Osteocyte (in vitro differentiated cells): ENCODE data around the gene DEFB110. TPM values are rescaled to one million over a fixed set of nuclear protein-coding genes. Genes with fewer than 3 reads are reported as not detected.
A peak's percentile ranks its signal among the peaks of the same experiment; 100 is the strongest.

Experiments
- DNase-seq: peaks from one replicate; pipeline ENCODE4 v3.0.0; 2021; ENCODE audit warnings: mixed read lengths; ENCODE audit not compliant: unreplicated experiment; ENCODE audit errors: extremely low spot score
- H3K27ac Mint-ChIP-seq: one replicate; pipeline ENCODE4 v1.8.0; 2021; ENCODE audit warnings: mild to moderate bottlenecking, mixed read lengths; ENCODE audit not compliant: unreplicated experiment
- H3K27me3 Mint-ChIP-seq: one replicate; pipeline ENCODE4 v1.8.0; 2021; ENCODE audit warnings: mixed read lengths; ENCODE audit not compliant: unreplicated experiment
- H3K36me3 Mint-ChIP-seq: one replicate; pipeline ENCODE4 v1.8.0; 2021; ENCODE audit warnings: mixed read lengths; ENCODE audit not compliant: unreplicated experiment
- H3K4me1 Mint-ChIP-seq: one replicate; pipeline ENCODE4 v1.8.0; 2021; ENCODE audit warnings: mixed read lengths; ENCODE audit not compliant: unreplicated experiment
- H3K4me3 Mint-ChIP-seq: one replicate; pipeline ENCODE4 v1.8.0; 2021; ENCODE audit warnings: mild to moderate bottlenecking, moderate library complexity, mixed read lengths; ENCODE audit not compliant: unreplicated experiment
- H3K9me3 Mint-ChIP-seq: one replicate; pipeline ENCODE4 v1.8.0; 2021; ENCODE audit warnings: mixed read lengths; ENCODE audit not compliant: unreplicated experiment
- CTCF ChIP-seq: fragments of 200-600 bp; sonication (generic); IDR thresholded peaks from 2 replicates; pipeline ENCODE4 v1.5.0; 2021; ENCODE audit warnings: antibody characterized with exemption, mild to moderate bottlenecking, moderate library complexity
- long read RNA-seq: library from polyadenylated mRNA; unstranded; transcript quantifications from one replicate; pipeline ENCODE4 v2.0.0, GENCODE V29; 2021
- total RNA-seq: library from RNA; stranded (reverse); gene quantifications from 2 replicates; pipeline ENCODE4 v1.2.1, GENCODE V29; 2021

The DEFB110 gene
- total RNA-seq = not detected in 2 replicates
- long read RNA-seq = 0 reads

- TF ChIP-seq CTCF = no peak
- H3K27ac Mint-ChIP-seq = no peak within 1 kb of the TSS
- no peaks in the 10 kb centered on the region for H3K4me1 Mint-ChIP-seq
- H3K36me3 Mint-ChIP-seq = no peaks in the 10 kb centered on the region
- H3K27me3 Mint-ChIP-seq = no peaks in the 10 kb centered on the region
- no peak for DNase-seq
- no peak within 1 kb of the TSS for H3K4me3 Mint-ChIP-seq
- no peaks in the 10 kb centered on the region for H3K9me3 Mint-ChIP-seq
These were observed at the start of gene DEFB110 for GRCh38 chr6:50021894-50022293. Gene DEFB110, minus strand, starts transcription at chr6:50021994. Its CDS starts 59 bp downstream, at chr6:50021935.

- Mint-ChIP-seq H3K4me1 (no peaks in the 10 kb centered on the region), H3K4me3 (no peak overlapping the region), H3K36me3 (no peaks in the 10 kb centered on the region), H3K27me3 (peaks cover 11% of the 10 kb centered on the region), H3K9me3 (no peaks in the 10 kb centered on the region), H3K27ac (no peak overlapping the region)
- no peak for TF ChIP-seq CTCF
- DNase-seq = no peak
These were observed 48.3 kb upstream of the DEFB110 start for GRCh38 chr6:50070101-50070500.

- peaks cover 4% of the 10 kb centered on the region for H3K27me3 Mint-ChIP-seq
- no peaks in the 10 kb centered on the region for H3K9me3 Mint-ChIP-seq
- peak; percentile 14 for TF ChIP-seq CTCF
- H3K4me3 Mint-ChIP-seq = no peak overlapping the region
- H3K4me1 Mint-ChIP-seq = no peaks in the 10 kb centered on the region
- no peaks in the 10 kb centered on the region for H3K36me3 Mint-ChIP-seq
- H3K27ac Mint-ChIP-seq = no peak overlapping the region
- no peak for DNase-seq
These were observed 40.3 kb upstream of the DEFB110 start for GRCh38 chr6:50062051-50062450.

- TF ChIP-seq CTCF = no peak
- Mint-ChIP-seq H3K4me3 (no peak overlapping the region), H3K36me3 (no peaks in the 10 kb centered on the region), H3K4me1 (no peaks in the 10 kb centered on the region), H3K9me3 (no peaks in the 10 kb centered on the region), H3K27ac (no peak overlapping the region), H3K27me3 (peaks cover 15% of the 10 kb centered on the region)
- DNase-seq = no peak
These were observed 34.4 kb upstream of the DEFB110 start for GRCh38 chr6:50056242-50056641.

- no peak for TF ChIP-seq CTCF
- peaks cover 9% of the 10 kb centered on the region for H3K27me3 Mint-ChIP-seq
These were observed 28.0 kb upstream of the DEFB110 start, which contains the start of gene DEFB112 for GRCh38 chr6:50049829-50050228. Gene DEFB112, minus strand, starts transcription at chr6:50049929. Its CDS starts 60 bp downstream, at chr6:50049869.

More at GRCh38 chr6:50049829-50050228, 28.0 kb upstream of the DEFB110 start, which contains the start of gene DEFB112:
- Mint-ChIP-seq H3K36me3 (no peaks in the 10 kb centered on the region), H3K4me1 (no peaks in the 10 kb centered on the region), H3K9me3 (no peaks in the 10 kb centered on the region), H3K4me3 (no peak within 1 kb of the TSS), H3K27ac (no peak within 1 kb of the TSS)
- DNase-seq = no peak
